Medulla oblongata (tissue), 1 donor: ENCODE results near the gene BPIFB1.
A peak's percentile ranks its signal among the peaks of the same experiment; 100 is the strongest.

Experiments used
- DNase-seq: peaks from one replicate; pipeline ENCODE4 v3.0.0-alpha.2; 2015; ENCODE audit errors: extremely low spot score

BPIFB1 gene

GRCh38 chr20:33298391-33298790 is 15.4 kb downstream of the BPIFB1 start:
- no peak for DNase-seq

- peak; percentile 74 for DNase-seq
These were observed 16.1 kb downstream of the BPIFB1 start for GRCh38 chr20:33299111-33299603.

DNA sequence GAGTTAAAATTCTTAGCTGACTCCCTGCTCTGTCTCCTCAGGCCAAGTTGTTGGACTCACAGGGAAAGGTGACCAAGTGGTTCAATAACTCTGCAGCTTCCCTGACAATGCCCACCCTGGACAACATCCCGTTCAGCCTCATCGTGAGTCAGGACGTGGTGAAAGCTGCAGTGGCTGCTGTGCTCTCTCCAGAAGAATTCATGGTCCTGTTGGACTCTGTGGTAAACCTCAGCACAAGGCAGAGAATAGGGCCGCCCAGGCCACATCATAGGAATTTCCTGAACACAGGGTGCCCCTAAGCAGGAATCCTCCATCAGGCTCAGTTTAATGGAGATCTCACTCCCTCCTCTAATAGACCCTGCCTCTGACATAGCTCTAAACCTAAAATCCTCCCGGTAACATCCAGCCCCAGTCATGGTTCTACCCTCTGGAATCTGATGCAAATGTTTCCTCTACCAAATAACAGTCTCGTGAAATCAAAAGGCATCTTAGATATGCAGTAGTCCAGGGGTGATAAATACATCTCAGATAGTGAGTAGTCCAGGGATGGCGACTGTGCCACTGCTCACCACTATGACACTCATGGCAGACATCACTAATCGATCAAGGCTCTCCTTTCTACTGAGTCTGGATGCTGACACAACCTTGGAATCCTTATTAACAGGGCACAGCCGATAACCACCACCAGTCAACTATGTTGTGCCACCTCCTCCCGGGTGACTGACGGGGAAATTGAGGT is 18.3 kb downstream of the BPIFB1 start:
- DNase-seq = no peak

DNA sequence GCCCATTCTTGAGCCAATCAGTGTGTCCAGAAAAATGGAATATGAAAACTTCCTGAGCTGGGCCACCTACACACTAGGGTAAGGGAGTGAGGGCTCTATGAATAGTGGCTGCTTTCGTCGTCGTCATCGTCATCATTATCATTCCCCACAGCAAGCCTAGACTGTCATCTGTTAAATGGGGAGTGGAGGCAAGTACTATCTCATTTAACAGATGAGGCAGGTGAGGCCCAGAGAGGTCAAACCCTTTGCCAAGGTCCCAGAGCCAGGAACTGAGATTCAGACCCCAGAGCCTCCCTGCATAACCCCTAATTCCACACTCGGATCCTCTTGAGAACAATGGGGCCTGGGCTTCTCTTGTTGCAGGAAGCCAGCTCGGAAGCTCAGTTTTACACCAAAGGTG is 20.6 kb downstream of the BPIFB1 start:
- DNase-seq = no peak

DNA sequence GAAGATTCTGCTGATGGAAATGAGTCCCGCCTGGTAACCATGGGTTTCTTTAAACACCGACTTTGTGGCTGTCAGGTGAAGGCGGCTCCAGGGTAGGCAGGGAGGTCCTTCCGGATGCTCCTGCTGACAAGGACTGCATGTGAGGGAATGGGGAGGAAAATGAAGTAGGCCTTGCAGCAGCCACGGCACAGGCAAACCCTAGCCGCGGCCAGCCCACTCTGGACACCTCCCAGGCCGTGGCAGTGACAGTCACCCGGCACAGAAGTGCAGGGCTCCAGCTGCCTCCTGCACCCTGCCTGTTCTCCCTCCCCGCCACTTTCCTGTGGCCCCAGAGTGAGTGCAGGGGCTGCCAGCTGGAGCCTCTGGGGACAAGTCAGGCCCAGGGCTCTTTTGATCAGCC is 21.0 kb downstream of the BPIFB1 start:
- DNase-seq = no peak

DNA sequence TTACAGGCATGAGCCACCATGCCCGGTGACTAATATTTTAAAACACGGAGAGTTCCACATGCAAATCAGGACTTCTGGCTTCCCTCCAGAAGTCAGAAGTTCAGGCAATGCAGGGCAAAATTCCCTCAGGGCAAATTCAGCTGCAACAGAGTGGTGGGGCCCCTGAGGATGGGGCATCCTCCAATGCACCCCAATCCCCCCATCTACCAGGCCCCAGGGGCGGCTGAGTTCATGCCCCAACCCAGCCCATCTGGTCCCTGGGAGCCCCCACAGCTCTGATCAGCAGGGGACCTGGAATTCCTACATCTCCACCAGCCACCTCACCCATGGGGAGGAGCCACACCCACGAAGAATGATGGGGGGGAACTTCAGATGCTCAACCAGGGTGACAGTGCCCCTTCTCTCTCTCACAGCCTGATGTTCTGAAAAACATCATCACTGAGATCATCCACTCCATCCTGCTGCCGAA is 22.6 kb downstream of the BPIFB1 start:
- no peak for DNase-seq

- DNase-seq = no peak
These were observed 23.2 kb downstream of the BPIFB1 start for GRCh38 chr20:33306228-33306627.

GRCh38 chr20:33306807-33307206 is 23.8 kb downstream of the BPIFB1 start:
- DNase-seq = no peak

DNA sequence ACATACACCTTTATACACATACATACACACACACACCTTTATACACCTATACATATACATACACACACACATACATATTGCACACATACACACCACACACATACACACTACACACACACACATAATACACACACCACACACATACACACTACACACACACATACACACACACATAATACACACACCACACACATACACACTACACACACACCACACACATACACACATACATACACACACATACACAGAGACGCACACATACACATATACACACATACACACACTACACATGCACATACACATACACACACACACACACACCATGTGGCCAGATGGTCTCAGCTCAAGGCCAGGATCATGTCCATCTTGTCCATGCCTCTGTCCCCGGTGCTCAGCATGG is 25.7 kb downstream of the BPIFB1 start:
- DNase-seq = no peak

DNA sequence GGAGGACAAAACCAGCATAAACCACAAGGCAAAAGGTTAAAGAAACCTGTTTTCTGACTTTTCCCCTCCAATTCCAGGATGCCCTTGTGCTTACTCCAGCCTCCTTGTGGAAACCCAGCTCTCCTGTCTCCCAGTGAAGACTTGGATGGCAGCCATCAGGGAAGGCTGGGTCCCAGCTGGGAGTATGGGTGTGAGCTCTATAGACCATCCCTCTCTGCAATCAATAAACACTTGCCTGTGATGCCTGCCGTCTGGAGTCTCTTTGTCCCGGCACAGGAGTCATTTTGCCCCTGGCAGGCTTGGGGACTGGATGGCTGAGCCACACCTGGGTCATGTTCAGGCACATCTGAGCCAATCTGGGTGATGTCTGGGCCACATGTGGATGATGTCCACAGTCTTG is 26.6 kb downstream of the BPIFB1 start:
- no peak for DNase-seq

- DNase-seq = no peak
These were observed 27.4 kb downstream of the BPIFB1 start for GRCh38 chr20:33310327-33310899.

DNA sequence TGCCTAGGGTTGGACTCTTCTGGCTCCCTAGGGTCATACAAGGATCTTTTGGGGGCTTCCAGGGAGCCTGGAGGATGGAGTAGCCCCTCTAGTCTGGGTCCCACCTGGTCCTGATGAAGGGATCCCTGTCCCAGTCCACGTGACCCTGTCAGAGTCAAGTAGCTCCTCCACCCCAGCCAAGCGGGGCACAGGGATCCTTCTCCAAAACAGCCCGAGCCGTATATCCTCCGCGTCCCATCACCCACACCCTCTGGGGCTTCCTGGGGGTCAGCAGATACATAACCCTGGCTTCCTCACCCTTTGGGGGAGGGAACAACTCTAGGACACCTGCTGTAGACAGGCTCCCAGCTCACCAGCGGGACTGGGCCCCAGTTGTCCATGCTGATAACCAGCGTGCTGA is 28.0 kb downstream of the BPIFB1 start:
- DNase-seq = no peak

DNA sequence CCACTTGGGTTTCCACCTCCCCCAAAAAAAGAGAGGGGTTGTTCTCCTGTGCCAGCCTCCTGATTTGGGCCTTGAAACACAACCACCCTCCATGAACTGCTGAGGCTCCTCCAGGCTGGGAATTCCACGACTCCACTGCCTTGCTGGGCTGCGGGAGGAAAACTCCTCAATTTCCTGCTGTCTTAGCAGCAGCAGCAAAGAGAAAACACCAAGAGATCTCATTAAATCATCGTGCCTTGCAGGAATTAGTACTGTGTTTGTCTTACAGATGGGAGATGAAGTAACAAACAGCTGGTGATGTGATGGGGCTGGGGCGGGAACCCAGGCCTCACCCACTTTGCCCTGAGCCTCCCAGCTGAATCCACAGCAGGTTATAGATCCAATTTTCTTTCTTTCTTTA is 29.0 kb downstream of the BPIFB1 start:
- no peak for DNase-seq

GRCh38 chr20:33312583-33312982 is 29.6 kb downstream of the BPIFB1 start:
- no peak for DNase-seq

DNA sequence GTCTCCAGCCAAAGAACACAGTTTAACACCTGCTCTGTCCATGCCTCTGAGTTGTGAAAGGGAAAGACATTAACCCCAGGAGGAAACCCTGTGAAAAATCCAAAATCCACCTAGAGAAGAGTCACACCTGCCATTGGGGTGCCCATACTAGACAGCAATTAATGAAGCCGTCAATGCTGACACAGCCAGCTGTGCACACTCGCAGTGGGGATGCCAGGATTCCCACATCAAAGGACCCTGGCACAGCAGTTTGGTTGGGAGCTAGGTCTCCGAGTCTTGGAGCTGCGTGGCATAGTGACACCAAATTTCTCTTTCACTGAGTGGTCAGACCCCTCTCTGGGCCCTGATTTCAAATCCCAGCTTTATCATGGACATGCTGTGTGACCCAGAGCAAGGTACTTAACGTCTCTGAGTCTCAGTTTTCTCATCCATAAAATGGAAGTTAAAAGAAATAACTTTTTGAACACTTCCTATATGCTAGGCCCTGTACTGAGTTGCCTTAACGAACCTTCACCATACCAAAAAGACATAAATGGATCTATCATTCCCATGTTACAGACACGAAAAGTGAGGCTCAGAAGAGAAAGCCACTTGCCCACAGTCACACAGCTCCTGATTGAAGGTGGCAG is 30.8 kb downstream of the BPIFB1 start:
- no peak for DNase-seq

GRCh38 chr20:33316343-33316742 is 33.3 kb downstream of the BPIFB1 start:
- DNase-seq = no peak

GRCh38 chr20:33316958-33317357 is 33.9 kb downstream of the BPIFB1 start:
- DNase-seq = no peak

DNA sequence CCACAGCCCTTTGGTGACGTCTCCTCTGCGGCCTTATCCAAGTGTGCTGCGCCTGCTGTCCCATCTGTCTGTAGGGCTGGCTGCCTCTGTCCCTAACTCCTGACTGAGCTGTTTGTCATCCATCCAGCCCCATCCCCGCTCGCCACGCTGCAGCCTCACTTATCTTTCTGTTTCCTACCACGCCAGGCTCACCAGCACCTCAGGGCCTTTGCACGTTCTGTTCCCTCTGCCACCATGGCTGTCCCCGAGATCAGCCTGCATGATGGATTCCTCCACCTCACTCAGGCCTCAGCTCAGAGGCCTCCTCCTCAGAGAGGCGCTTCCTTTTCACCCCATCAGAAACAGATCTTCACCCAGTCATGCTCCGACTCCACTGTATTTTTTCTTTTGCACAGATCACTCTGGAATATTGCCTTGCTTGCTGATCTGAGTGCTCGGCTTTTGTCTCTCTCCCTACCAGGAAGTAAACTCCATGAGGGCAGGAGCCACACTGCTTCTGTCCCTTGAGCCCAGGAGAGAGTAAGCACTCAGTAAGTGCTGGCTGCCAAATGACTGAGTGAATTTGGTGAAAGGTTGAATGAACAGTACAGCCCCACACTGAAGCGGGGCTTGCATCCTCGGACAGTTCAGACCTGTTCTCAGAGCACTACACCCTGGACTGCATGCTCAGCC is 34.5 kb downstream of the BPIFB1 start:
- no peak for DNase-seq

- no peak for DNase-seq
These were observed 35.0 kb downstream of the BPIFB1 start for GRCh38 chr20:33318096-33318429.

GRCh38 chr20:33320006-33320405 is 37.0 kb downstream of the BPIFB1 start:
- DNase-seq = no peak

GRCh38 chr20:33322456-33322855 is 39.4 kb downstream of the BPIFB1 start:
- no peak for DNase-seq

DNA sequence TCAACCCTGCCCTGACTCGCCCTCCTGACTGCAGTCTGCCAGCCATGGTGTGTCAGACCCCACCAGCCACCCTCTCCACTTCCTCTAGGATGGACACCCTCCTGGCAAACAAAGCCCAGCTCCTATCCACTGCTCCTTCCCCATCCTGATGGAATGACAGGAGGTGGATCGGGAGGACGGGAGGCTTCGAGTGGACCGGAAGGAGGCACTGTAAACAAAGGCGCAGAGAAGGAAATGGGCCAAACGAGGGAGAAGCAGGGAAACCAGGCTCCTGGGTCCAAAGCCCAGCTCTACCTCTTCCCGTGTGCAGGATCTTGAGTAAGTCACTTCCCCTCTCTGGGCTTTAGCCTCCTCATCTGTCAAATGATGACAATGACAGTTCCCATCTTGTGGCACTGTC is 40.2 kb downstream of the BPIFB1 start:
- DNase-seq = no peak

DNA sequence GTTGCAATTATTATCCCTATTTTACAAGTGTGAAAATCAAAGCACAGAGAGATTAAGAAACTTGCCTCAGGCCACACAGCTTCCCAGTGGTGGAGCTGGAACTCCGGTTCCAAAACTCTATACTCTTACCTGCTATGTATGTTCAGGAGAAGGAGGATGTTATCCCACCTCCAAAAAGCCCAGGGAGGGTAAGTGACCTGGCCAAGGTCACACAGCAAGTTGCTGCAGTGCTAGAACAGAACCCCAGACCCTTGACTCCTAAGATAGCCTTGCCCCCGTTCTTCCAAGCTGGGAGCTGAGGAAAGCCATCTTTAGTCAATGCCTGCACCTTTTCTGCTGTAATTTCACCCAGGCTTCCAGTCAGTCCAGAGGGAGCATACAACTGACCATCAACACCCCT is 42.3 kb downstream of the BPIFB1 start:
- DNase-seq = no peak
